A673 (cell line): ENCODE measurements around the gene ANKS6. TPM values are rescaled to one million over a fixed set of nuclear protein-coding genes. Genes with fewer than 3 reads are reported as not detected.

Experiments
- BruUV-seq: library from RNA; stranded (reverse); fragments of 400-500 nt; replicated peaks from 2 replicates; lab custom pipeline; 2021; lab: Mats Ljungman, UMichigan
- CTCF ChIA-PET: fragments of 300-600 bp; sonication (Branson Sonifier 250); formaldehyde crosslinking; loops from one replicate; lab custom pipeline; 2022; ENCODE audit warnings: antibody characterized with exemption; lab: Charles Lee
- POLR2A ChIA-PET: fragments of 300-600 bp; sonication (Branson Sonifier 250); formaldehyde crosslinking; loops from one replicate; lab custom pipeline; 2022; ENCODE audit warnings: antibody characterized with exemption; ENCODE audit not compliant: low non-redundant PET; lab: Charles Lee
- DNase-seq: peaks from one replicate; pipeline ENCODE4 v3.0.0-alpha.2; 2015; ENCODE audit warnings: low spot score
- H3K27ac ChIP-seq: fragments of 200-600 bp; sonication (generic); 2 replicates; pipeline ENCODE4 v1.5.1; 2016; ENCODE audit warnings: mixed run types, low read depth, mild to moderate bottlenecking, mixed read lengths, antibody characterized with exemption, low read length; ENCODE audit not compliant: poor library complexity, severe bottlenecking
- H3K27me3 ChIP-seq: fragments of 200-600 bp; sonication (generic); replicated peaks from 2 replicates; pipeline ENCODE4 v1.6.1; 2017; ENCODE audit warnings: mixed run types, low read depth, mild to moderate bottlenecking, mixed read lengths, antibody characterized with exemption, low read length; ENCODE audit not compliant: insufficient read depth, poor library complexity
- H3K36me3 ChIP-seq: fragments of 200-600 bp; sonication (generic); 2 replicates; pipeline ENCODE4 v1.6.1; 2016; ENCODE audit warnings: mixed run types, mild to moderate bottlenecking, mixed read lengths, antibody characterized with exemption, low read length; ENCODE audit not compliant: insufficient read depth, poor library complexity, severe bottlenecking
- H3K4me1 ChIP-seq: fragments of 200-600 bp; sonication (generic); 2 replicates; pipeline ENCODE4 v1.6.1; 2017; ENCODE audit warnings: mixed run types, mild to moderate bottlenecking, mixed read lengths, antibody characterized with exemption, low read length; ENCODE audit not compliant: insufficient read depth, poor library complexity, severe bottlenecking
- H3K4me3 ChIP-seq: fragments of 200-600 bp; sonication (generic); 2 replicates; pipeline ENCODE4 v1.5.1; 2016; ENCODE audit warnings: low read depth, mixed run types, mild to moderate bottlenecking, mixed read lengths, low read length; ENCODE audit not compliant: poor library complexity, severe bottlenecking
- H3K9me3 ChIP-seq: fragments of 200-600 bp; sonication (generic); 2 replicates; pipeline ENCODE4 v1.6.1; 2016; ENCODE audit warnings: mixed run types, low read depth, mild to moderate bottlenecking, mixed read lengths, antibody characterized with exemption, low read length; ENCODE audit not compliant: poor library complexity, severe bottlenecking
- EZH2 ChIP-seq: fragments of 200-600 bp; sonication (generic); IDR thresholded peaks from 2 replicates; pipeline ENCODE4 v1.6.1; 2017; ENCODE audit warnings: borderline replicate concordance, low read depth, mild to moderate bottlenecking, mixed read lengths, antibody characterized with exemption, low read length; ENCODE audit not compliant: poor library complexity, severe bottlenecking
- intact Hi-C: fragments of 100-400 bp; cut with micrococcal nuclease; formaldehyde crosslinking; loops from one replicate; pipeline ENCODE4 v1.10.0; 2022; ENCODE audit not compliant: unreplicated experiment
- total RNA-seq: library from RNA; stranded (reverse); gene quantifications from 2 replicates; pipeline ENCODE4 v1.2.3, GENCODE V29; 2021
- TF ChIP-seq, protein P1 (sequence below): fragments of 300-800, 200-600 bp; sonication (generic); conservative IDR thresholded peaks from 2 replicates; pipeline ENCODE4 v1.5.1; 2017; ENCODE audit warnings: low read depth, mild to moderate bottlenecking, antibody characterized with exemption, low read length, moderate library complexity, mixed read lengths

ANKS6 gene
- total RNA-seq, 1 experiment from 2014 or later: 14.4 TPM

DNA sequence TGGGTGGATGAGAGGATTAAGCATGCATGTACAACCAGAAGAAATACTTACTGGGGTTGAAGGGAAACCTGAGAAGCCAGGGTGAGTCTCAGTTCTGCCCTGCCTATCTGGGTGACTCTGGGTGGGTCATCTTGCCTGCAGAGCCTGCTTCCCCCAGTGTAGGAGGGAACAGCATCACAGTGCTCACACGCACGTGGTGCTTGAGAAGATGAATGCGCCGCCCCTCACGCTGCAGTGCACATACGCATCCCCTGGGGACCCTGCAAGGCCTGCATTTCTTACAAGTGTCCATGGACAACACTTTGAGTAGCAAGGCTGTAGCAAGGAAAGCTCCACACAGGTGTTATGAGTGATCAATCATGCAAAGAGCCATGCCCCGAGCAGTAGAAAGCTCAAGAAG is 68.9 kb downstream of the ANKS6 start:
- H3K36me3 ChIP-seq: no peaks in the 10 kb centered on the region
- no peak for TF ChIP-seq EZH2
- TF ChIP-seq, protein P1, sequence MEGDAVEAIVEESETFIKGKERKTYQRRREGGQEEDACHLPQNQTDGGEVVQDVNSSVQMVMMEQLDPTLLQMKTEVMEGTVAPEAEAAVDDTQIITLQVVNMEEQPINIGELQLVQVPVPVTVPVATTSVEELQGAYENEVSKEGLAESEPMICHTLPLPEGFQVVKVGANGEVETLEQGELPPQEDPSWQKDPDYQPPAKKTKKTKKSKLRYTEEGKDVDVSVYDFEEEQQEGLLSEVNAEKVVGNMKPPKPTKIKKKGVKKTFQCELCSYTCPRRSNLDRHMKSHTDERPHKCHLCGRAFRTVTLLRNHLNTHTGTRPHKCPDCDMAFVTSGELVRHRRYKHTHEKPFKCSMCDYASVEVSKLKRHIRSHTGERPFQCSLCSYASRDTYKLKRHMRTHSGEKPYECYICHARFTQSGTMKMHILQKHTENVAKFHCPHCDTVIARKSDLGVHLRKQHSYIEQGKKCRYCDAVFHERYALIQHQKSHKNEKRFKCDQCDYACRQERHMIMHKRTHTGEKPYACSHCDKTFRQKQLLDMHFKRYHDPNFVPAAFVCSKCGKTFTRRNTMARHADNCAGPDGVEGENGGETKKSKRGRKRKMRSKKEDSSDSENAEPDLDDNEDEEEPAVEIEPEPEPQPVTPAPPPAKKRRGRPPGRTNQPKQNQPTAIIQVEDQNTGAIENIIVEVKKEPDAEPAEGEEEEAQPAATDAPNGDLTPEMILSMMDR: no peak
- POLR2A ChIA-PET: no interaction called here
- CTCF ChIA-PET: no interaction called here
- no peak overlapping the region for H3K27ac ChIP-seq
- no TSS peak for BruUV-seq
- no peak overlapping the region for H3K4me3 ChIP-seq
- intact Hi-C loops: no loop called here
- DNase-seq: no peak
- H3K4me1 ChIP-seq: no peaks in the 10 kb centered on the region
- H3K27me3 ChIP-seq: peaks cover 35% of the 10 kb centered on the region
- no peaks in the 10 kb centered on the region for H3K9me3 ChIP-seq

DNA sequence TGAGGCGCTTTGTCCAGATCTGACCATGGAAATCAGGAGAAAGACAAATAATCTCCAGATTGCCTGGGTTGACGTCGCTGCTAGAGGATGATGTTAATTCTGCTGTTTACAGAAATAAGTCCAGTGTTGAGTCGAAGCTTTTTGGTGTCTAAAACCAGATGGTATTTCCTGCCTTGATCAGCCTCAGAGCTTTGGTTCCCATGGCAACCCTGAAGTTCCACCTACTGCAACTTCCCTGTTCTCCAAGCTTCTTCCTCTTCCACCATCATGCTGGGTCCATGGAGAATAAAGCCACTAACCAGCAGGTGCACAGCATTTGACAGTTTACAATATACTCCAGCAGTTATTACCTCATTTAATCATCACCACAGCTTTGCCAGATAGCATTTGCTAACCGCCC is 69.6 kb downstream of the ANKS6 start:
- no peak overlapping the region for H3K4me3 ChIP-seq
- POLR2A ChIA-PET: no interaction called here
- intact Hi-C loops: no loop called here

DNA sequence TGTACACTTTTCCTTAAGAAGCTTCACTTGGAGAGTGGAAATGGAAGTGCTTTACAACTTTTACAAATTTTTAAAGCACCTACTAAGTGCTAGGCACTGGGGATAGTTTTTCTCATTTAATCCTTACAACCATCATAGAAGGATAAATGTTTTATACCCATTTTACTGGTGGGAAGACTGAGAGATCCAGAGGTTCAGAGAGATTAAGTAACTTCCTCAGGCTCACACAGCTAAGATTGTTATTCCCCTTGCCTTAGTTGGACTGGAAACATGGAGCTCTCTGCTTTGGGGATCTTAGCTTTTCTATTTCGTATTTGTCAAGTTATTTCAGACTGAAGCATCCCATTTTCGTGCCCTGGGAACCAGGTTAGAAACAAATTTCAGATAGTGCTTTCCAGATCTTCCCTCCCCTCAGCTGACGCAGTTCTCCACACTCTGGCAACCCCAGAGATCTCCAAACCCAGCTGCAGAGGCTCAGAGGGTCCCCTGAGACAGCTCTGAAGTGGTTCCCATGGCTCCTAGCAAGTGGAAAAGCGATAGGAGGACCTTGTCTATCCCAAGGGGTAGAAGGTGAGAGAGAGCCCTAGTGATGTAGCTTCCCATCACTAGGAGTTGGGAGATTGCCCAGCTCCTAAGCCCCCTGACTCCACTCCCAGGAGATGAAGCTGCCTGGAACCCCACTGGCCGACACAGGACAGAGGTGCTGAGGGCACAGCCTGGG is 71.4 kb downstream of the ANKS6 start:
- ChIA-PET CTCF (no interaction called here), POLR2A (no interaction called here)
- no peaks in the 10 kb centered on the region for H3K4me1 ChIP-seq
- peaks cover 40% of the 10 kb centered on the region for H3K27me3 ChIP-seq
- no peaks in the 10 kb centered on the region for H3K9me3 ChIP-seq
- no peak for DNase-seq
- H3K4me3 ChIP-seq: no peak overlapping the region
- TF ChIP-seq, protein P1: no peak
- TF ChIP-seq EZH2: no peak
- intact Hi-C loops: no loop called here
- no peak overlapping the region for H3K27ac ChIP-seq
- BruUV-seq: no TSS peak
- no peaks in the 10 kb centered on the region for H3K36me3 ChIP-seq

More for the DNA sequence above, 69.6 kb downstream of the ANKS6 start:
- no peak overlapping the region for H3K27ac ChIP-seq
- peaks cover 35% of the 10 kb centered on the region for H3K27me3 ChIP-seq
- H3K36me3 ChIP-seq: no peaks in the 10 kb centered on the region
- CTCF ChIA-PET: no interaction called here
- H3K4me1 ChIP-seq: no peaks in the 10 kb centered on the region
- no peak for DNase-seq
- no peaks in the 10 kb centered on the region for H3K9me3 ChIP-seq
- TF ChIP-seq, protein P1: no peak
- TF ChIP-seq EZH2: no peak
- BruUV-seq: no TSS peak
